ENCODE measurements around the gene SCYL2.
"Not testable (repeated sequence)": the region's sequence is repeated elsewhere in the genome, so short reads cannot be mapped to it uniquely, and the experiment has no call there.

Gene SCYL2

DNA sequence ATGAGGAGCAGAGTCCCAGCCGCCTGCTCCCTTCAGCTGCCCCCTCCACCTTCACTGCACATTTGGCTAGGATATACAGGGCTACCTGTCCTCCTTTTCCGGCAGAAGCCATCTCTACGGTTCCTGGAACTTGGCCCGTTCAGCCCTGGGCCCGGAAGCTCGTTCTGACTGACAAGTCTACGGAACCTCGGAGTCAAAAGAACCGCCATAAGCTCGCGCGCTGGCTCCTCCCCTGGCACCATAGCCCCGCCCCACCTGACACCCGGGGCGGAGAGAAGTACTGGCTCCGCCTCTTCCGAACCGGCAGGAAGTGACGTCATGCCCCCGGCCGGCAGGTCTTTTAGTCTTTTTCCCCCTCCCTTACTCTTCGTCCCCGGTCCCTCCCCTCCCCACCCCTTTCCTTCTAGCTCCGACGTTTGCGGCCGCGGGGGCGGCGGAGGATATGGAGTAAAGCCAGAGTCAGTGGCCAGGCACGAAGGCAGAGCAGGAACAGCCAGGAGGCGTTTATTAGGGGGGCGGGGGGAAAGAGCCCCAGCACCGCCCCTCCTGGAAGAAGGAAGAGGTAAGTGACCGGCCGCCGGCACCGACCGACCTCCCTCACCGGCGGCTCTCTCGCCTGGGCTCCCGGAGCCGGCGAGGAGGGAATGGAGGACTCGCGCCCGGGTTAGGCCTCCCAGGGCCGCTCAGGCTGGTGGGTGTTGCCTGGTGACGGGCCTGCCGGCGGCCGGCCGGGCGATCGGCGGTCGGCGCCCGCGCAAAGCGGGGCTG is at the start of gene SCYL2, which contains the start of gene DEPDC4:
SCYL2 (plus strand) TSS at position 343 of the 768 bp plus-strand sequence. CDS start 15,794 bp downstream, outside the sequence.
DEPDC4 (minus strand) TSS at position 245 of the 768 bp plus-strand sequence; CDS start at position 242, 3 bp downstream.
- peak; percentile 90 for DNase-seq

DNA sequence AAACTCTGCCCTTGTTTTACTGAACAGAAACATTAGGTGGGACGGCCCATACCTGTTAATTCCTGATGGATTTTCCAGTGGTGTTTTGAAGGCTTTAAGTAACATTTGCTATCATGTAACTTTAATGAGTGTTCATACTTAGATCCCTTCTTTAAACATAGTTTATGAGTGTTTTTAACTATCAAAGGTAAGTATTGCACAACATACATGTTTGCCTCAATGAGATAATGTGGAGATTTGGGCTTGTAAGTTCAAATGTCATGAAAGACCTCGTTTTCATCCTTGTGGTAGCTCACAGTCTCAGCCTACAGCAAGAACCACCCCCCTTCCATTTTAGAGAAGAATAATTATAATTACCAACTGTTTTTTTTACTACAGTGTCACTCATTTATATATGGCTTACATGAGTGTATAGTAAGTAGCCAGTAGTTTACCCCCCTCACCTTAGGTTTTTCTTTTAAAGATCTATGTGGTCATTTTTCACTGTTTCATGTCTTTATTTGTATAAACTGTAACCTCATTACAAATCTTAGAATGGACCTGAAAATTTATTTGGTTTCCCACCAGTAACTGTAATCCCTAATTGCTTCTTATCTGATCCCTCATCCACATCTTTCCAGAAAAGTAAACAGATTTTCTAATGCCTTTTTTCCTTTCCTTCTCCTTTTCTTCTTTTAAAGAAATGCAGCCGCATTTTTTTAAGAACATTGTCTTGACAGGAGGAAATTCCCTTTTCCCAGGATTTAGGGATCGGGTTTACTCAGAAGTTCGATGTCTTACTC is 47.5 kb upstream of the SCYL2 start:
- DNase-seq = no peak

DNA sequence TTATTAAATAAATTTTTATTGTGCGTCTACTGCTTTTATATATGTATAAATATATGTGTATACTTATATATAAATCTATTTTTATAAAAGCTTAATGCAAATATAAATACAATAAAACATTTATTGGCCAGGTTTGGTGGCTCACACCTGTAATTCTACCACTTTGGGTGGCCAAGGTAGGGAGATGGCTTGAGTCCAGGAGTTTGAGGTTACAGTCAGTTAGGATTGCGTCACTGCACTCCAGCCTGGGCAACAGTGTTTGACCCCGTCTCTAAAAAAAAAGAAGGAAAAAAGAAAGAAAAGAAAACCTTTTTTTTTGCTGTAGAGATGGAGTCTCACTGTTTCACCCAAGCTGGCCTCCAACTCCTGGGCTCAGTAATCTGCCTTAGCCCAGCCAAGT is 45.5 kb upstream of the SCYL2 start:
- no peak for DNase-seq

GRCh38 chr12:100222173-100222572 is 44.8 kb upstream of the SCYL2 start:
- not testable (repeated sequence) for DNase-seq

GRCh38 chr12:100225491-100225890 is 41.5 kb upstream of the SCYL2 start:
- no peak for DNase-seq

- no peak for DNase-seq
These were observed 37.8 kb upstream of the SCYL2 start for GRCh38 chr12:100229036-100229635.

DNA sequence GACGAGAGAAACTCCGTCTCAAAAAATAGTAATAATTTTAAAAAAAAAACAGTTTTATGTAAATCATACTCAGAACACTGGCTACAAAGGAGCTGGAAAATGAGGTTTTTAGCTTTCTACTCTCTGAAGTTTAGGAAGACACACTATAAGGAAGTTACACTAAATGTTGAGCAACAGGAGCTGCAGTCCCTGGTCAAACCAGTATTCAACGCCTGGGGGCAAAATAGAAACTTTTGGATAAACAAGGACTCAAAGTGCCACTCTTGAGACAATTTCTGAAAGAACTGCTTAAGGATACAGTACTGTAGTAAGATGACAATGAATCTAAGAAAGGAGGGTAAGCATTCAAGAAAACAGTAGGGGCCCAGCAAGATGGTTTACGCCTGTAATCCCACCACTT is 37.1 kb upstream of the SCYL2 start:
- no peak for DNase-seq

- DNase-seq = not testable (repeated sequence)
These were observed 35.1 kb upstream of the SCYL2 start for GRCh38 chr12:100231873-100232272.

- no peak for DNase-seq
These were observed 32.8 kb upstream of the SCYL2 start for GRCh38 chr12:100234166-100234565.

- DNase-seq = no peak
These were observed 32.2 kb upstream of the SCYL2 start for GRCh38 chr12:100234591-100235304.

DNA sequence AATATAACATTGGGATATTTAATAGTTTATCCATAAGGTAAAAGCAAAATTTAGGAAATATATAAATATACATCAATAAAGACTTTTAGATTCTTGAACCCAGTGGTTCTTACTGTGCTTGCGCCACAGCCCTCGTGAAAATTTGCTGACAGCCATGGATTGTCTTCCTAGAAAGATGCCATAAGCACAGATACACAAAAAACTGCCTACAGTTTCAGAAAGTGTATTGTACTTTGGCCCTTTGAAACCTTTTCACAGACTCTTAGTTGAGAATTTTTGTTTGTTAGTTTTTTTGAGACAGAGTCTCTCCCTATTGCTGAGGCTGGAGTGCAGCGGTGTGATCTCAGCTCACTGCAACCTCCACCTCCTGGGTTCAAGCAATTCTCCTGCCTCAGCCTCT is 28.2 kb upstream of the SCYL2 start:
- DNase-seq = no peak

- DNase-seq = no peak
These were observed 27.4 kb upstream of the SCYL2 start for GRCh38 chr12:100239589-100239988.

GRCh38 chr12:100243137-100243536 is 23.8 kb upstream of the SCYL2 start:
- no peak for DNase-seq

DNA sequence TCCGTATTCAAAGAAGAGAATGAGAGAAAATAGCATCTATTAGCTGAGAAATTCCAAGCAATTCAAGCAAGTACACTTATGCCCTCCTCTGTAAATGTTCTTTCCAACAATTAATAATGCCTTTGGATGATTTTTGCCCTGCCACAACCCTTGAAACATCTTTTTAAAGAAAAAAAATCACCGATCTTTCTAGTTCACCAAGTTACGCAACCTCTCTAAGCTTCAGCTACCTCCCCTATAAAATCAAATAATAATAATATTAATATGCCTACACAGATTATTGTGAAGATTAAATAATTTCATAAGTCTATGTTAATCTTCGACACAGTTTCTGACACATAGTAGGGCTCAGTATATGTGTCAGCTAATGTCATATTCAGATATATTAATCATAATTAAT is 19.2 kb upstream of the SCYL2 start:
- no peak for DNase-seq

DNA sequence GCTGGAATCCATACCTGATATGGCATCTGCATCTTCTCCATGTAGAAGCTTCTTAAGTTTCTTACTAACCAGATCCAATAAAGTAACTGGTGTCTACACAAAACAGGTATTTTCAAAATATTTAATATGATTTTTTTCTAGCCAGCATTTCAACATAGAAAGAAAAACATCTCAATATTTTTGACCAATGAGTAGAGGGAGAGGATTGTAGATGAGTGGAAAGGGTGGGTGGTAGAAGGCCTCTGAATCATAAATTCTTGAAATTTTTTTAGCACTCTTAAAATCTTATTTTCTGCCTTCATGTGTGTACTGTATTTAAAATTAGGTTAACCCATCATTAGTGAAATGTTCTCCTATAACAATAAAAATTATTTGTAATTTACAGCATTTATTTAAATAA is 18.1 kb upstream of the SCYL2 start:
- DNase-seq = no peak

DNA sequence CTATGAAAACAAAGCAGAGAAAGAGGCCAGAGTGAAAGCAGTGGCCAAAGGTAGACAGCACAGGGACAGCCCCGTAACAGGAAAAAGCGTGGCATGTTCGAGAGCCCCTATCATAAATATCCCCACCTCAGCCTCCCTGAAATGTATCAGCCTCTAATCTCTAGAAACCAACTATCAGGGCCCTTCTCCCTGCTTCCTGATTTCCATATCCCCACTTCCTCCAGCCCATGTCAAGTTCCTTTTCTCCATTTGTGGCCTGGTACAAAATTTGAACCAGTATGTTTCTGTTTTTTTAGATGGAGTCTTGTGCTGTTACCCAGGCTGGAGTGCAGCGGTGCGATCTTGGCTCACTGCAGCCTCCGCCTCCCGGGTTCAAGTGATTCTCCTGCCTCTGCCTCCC is 17.0 kb upstream of the SCYL2 start:
- DNase-seq = no peak

GRCh38 chr12:100251917-100252316 is 15.1 kb upstream of the SCYL2 start:
- no peak for DNase-seq

- DNase-seq = no peak
These were observed 13.5 kb upstream of the SCYL2 start for GRCh38 chr12:100253437-100253836.

- no peak for DNase-seq
These were observed 12.1 kb upstream of the SCYL2 start for GRCh38 chr12:100254876-100255275.

- no peak for DNase-seq
These were observed 8.8 kb upstream of the SCYL2 start for GRCh38 chr12:100258127-100258526.

DNA sequence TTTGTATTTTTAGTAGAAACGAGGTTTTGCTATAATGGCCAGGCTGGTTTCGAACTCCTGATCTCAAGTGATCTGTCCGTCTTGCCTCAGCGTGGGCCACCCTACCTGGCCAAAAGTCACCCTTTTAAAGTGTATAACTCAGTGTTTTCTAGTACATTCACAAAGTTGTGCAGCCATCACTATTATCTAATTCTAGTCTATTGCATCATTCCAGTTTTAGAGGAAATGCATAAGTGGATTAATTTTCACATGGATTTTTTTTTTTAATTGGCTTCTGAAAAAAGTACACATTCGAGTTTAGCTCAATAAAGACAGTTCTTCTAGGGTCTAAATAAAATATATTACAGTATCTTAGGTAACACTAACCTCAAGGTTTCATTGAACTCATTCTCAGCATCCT is 3.8 kb upstream of the SCYL2 start:
- DNase-seq = no peak

DNA sequence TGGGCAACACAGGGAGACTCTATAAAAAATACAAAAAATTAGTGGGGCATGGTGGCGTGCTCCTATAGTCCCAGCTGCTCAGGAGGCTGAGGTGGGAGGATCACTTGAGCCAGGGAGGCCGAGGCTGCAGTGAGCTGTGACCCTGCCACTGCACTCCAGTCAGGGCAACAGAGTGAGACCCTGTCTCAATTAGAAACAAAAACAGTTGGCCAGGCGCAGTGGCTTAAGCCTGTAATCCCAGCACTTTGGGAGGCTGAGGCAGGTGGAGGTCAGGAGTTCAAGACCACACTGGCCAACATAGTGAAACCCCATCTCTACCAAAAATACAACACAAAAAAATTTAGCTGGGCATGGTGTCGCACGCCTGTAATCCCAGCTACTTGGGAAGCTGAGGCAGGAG is 1.9 kb upstream of the SCYL2 start:
- not testable (repeated sequence) for DNase-seq

All from stimulated activated CD4-positive, alpha-beta T cell treated with anti-CD3 and anti-CD28 coated beads, Interleukin-4, amount 100 ng/mL, for 1 hour (primary cell).